Thyroid gland (tissue), 4 donors: ENCODE results near the gene TNFRSF25. TPM values are rescaled to one million over a fixed set of nuclear protein-coding genes. Genes with fewer than 3 reads are reported as not detected.

Source experiments
- DNase-seq, 2 donors: peaks; one replicate each; pipeline ENCODE4 v3.0.0-alpha.2; 2019
- H3K27ac ChIP-seq, 3 donors: fragments of 200-600 bp; sonication (generic); 1 replicate in 2 of 3; 2 replicates in 1 of 3; pipeline ENCODE4 v1.5.1; 2016 to 2019; ENCODE audit warnings: mild to moderate bottlenecking in 1 of 3, moderate library complexity in 1 of 3
- H3K27me3 ChIP-seq: fragments of 200-600 bp; sonication (generic); one replicate; pipeline ENCODE4 v1.5.1; 2019
- H3K36me3 ChIP-seq, 2 donors: fragments of 200-600 bp; sonication (generic); one replicate each; pipeline ENCODE4 v1.5.1; 2016 to 2019
- H3K4me1 ChIP-seq, 2 donors: fragments of 200-600 bp; sonication (generic); one replicate each; pipeline ENCODE4 v1.5.1; 2017 to 2019
- H3K4me3 ChIP-seq, 3 donors: fragments of 200-600 bp; sonication (generic); replicated peaks in 1 of 3; 1 replicate in 2 of 3; 2 replicates in 1 of 3; pipeline ENCODE4 v1.5.1; 2016; ENCODE audit warnings: mild to moderate bottlenecking in 1 of 3
- H3K9me3 ChIP-seq: fragments of 200-600 bp; sonication (generic); one replicate; pipeline ENCODE4 v1.5.1; 2017
- POLR2A ChIP-seq, 2 donors: fragments of 450-650 bp; IDR thresholded peaks; one replicate each; pipeline ENCODE4 v1.6.1; 2017; ENCODE audit warnings: antibody characterized with exemption in 2 of 2, mild to moderate bottlenecking in 2 of 2, moderate library complexity in 1 of 2
- WGBS, 2 donors: methylation state at CpG; one replicate each; pipeline ENCODE4 v1.1.5; 2017; 5-methylcytosine and 5-hydroxymethylcytosine counted together
- intact Hi-C: fragments of 100-400 bp; cut with DNase I; formaldehyde crosslinking; loops from one replicate; pipeline ENCODE4 v1.15.1; 2023
- total RNA-seq, 4 donors: library from RNA; depleted of rRNA; stranded (reverse); fragments of >200 nt; gene quantifications; one replicate each; pipeline ENCODE4 v1.2.3, GENCODE V29; 2016
- TF ChIP-seq, protein P1 (sequence below), 6 experiments: fragments of 200-600 bp in 3 of 6; fragments of 450-650 bp in 3 of 6; sonication (generic) in 3 of 6; IDR thresholded peaks; one replicate each; pipeline ENCODE4 v1.5.1; 2016 to 2019; ENCODE audit warnings: antibody characterized with exemption in 6 of 6, mild to moderate bottlenecking in 2 of 6, inconsistent platforms in 1 of 6, moderate library complexity in 1 of 6

Gene TNFRSF25
- total RNA-seq, 4 donors from 2014 or later = 2.2 to 18.9 (median 10.7) TPM

GRCh38 chr1:6443339-6444115 is 22.4 kb downstream of the TNFRSF25 start:
- Histone ChIP-seq H3K27ac (no peak overlapping the region), H3K9me3 (no peaks in the 10 kb centered on the region), H3K4me1 (peaks cover 0 to 28% of the 10 kb centered on the region in 2 donors), H3K36me3 (no peaks in the 10 kb centered on the region), H3K27me3 (peaks cover 13% of the 10 kb centered on the region), H3K4me3 (no peak overlapping the region)
- no peak for DNase-seq
- no peak for TF ChIP-seq POLR2A (IDR thresholded peaks at IDR 0.05)
- TF ChIP-seq, protein P1, sequence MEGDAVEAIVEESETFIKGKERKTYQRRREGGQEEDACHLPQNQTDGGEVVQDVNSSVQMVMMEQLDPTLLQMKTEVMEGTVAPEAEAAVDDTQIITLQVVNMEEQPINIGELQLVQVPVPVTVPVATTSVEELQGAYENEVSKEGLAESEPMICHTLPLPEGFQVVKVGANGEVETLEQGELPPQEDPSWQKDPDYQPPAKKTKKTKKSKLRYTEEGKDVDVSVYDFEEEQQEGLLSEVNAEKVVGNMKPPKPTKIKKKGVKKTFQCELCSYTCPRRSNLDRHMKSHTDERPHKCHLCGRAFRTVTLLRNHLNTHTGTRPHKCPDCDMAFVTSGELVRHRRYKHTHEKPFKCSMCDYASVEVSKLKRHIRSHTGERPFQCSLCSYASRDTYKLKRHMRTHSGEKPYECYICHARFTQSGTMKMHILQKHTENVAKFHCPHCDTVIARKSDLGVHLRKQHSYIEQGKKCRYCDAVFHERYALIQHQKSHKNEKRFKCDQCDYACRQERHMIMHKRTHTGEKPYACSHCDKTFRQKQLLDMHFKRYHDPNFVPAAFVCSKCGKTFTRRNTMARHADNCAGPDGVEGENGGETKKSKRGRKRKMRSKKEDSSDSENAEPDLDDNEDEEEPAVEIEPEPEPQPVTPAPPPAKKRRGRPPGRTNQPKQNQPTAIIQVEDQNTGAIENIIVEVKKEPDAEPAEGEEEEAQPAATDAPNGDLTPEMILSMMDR (IDR thresholded peaks at IDR 0.05) = no peak
- 86 to 100% methylated on average over 3 to 5 of the region's 21 CpGs for WGBS, 2 donors
- intact Hi-C loops = no loop called here

DNA sequence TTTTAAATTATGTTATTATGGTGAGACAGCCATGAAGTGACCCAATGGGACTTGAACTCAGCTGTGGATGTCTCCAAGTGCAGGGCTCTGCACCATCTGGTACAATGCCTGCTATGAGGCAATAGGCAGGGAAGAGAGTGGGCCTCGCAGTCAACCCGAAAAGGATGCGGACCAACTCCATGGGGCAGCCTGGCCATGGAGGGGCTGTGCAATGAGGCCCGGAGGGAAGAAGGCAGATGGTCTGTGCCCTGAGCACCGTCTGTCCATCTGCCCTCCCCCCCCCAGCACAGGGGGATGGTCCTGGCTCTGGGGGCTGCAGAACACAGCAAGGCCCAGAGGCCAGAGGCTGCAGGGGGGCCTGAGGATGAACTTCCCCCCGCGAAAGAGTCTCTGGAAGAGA is 24.4 kb downstream of the TNFRSF25 start:
- intact Hi-C loops = no loop called here
- Histone ChIP-seq H3K4me3 (no peak overlapping the region), H3K4me1 (peaks cover 0 to 11% of the 10 kb centered on the region in 2 donors), H3K36me3 (no peaks in the 10 kb centered on the region), H3K27ac (no peak overlapping the region), H3K9me3 (no peaks in the 10 kb centered on the region), H3K27me3 (no peaks in the 10 kb centered on the region)
- 75 to 81% methylated on average over 7 of the region's 7 CpGs for WGBS, 2 donors
- DNase-seq = no peak
- TF ChIP-seq, protein P1 (IDR thresholded peaks at IDR 0.05) = no peak
- no peak for TF ChIP-seq POLR2A (IDR thresholded peaks at IDR 0.05)

DNA sequence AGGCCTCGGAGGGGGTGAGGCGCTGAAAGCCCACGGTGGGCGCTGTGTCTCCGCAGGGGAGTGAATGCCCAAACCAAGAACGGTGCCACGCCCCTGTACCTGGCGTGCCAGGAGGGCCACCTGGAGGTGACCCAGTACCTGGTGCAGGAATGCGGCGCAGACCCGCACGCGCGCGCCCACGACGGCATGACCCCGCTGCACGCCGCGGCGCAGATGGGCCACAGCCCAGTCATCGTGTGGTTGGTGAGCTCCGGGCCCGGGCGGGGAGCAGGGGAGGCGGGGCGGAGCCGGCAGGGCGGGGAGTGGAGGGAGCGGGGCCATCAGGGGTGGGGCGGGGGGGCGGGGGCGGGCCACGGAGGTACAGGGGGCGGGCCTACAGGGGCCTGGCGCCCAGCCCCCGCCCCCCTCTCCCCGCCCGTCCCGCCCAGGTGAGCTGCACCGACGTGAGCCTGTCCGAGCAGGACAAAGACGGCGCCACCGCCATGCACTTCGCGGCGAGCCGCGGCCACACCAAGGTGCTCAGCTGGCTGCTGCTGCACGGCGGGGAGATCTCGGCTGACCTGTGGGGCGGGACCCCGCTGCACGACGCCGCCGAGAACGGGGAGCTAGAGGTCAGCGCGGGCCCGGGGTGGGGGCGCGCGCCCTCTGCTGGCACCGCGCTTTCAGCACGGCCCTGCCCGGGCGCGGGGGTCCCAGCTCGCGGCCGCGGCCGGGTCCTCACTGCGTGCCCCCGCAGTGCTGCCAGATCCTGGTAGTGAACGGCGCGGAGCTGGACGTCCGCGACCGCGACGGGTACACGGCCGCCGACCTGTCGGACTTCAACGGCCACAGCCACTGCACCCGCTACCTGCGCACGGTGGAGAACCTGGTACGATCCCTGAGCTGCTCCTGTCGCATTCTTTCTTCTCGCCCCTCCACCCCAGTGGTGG is 25.5 kb downstream of the TNFRSF25 start:
- no peak for TF ChIP-seq POLR2A (IDR thresholded peaks at IDR 0.05)
- TF ChIP-seq, protein P1 (IDR thresholded peaks at IDR 0.05) = peak in 1 of 6 experiments; percentile 42
- no peaks in the 10 kb centered on the region for H3K36me3 ChIP-seq
- intact Hi-C loops = no loop called here
- peaks cover 0 to 11% of the 10 kb centered on the region in 2 donors for H3K4me1 ChIP-seq
- no peaks in the 10 kb centered on the region for H3K27me3 ChIP-seq
- peak; percentile 56 to 62 for DNase-seq
- 0 to 27% methylated on average over 1 to 17 of the region's 101 CpGs for WGBS, 2 donors
- H3K9me3 ChIP-seq = no peaks in the 10 kb centered on the region
- H3K4me3 ChIP-seq = no peak overlapping the region
- H3K27ac ChIP-seq = no peak overlapping the region

- Histone ChIP-seq H3K9me3 (no peaks in the 10 kb centered on the region), H3K27me3 (no peaks in the 10 kb centered on the region), H3K4me1 (peaks cover 0 to 11% of the 10 kb centered on the region in 2 donors), H3K4me3 (no peak overlapping the region), H3K27ac (no peak overlapping the region), H3K36me3 (no peaks in the 10 kb centered on the region)
- DNase-seq = peak; percentile 52 to 58
- 16 to 17% methylated on average over 5 of the region's 5 CpGs for WGBS, 2 donors
- intact Hi-C loops = no loop called here
- TF ChIP-seq, protein P1 (IDR thresholded peaks at IDR 0.05) = peak; percentile 70 to 97 (median 86)
- TF ChIP-seq POLR2A (IDR thresholded peaks at IDR 0.05) = no peak
Measured at GRCh38 chr1:6438047-6438525, 27.9 kb downstream of the TNFRSF25 start.
